Measurements from ENCODE around the gene GAK. TPM values are rescaled to one million over a fixed set of nuclear protein-coding genes. Genes with fewer than 3 reads are reported as not detected.
"Not testable (repeated sequence)": the region's sequence is repeated elsewhere in the genome, so short reads cannot be mapped to it uniquely, and the experiment has no call there.

GAK gene
- total RNA-seq, 1 experiment from 2014 or later = 92.8 TPM

DNA sequence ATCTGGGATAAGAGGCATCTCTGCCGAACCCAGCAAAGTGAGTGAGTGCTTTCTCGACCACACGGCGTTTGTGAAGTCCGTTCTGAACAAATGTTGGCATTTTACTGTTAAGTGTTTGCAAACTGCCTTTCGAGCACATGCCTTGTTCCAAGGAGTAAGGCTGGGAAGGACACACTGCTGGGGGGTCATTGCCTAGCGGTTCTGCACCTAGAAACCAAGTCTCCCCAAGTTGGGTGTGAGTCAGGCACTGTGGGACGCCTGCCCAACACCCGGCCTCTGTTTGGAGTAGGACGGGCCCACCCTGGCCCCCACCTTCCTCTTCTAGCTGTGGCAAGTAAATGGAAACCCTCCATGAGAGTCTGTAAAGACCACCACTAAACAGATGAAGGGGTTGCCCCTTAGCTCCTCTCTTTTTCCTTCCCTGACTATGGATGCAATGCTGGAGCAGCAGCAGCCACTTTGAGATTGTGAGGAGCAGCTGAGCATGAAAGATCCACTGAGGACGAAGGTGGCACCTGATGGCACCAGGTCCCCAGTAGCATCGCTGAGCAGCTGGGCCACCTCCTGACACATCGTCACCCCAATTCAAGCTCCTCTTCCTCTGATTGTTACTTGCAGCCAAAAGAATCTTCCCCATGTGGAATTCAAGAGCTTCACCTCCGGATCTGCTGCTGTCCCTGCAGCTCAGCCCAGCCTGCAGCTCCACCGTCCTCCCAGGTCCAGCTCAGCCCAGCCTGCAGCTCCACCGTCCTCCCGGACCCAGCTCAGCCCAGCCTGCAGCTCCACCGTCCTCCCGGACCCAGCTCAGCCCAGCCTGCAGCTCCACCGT is 112.5 kb downstream of the GAK start:
- DNase-seq (ENCODE audit: low read depth) = no peak

DNA sequence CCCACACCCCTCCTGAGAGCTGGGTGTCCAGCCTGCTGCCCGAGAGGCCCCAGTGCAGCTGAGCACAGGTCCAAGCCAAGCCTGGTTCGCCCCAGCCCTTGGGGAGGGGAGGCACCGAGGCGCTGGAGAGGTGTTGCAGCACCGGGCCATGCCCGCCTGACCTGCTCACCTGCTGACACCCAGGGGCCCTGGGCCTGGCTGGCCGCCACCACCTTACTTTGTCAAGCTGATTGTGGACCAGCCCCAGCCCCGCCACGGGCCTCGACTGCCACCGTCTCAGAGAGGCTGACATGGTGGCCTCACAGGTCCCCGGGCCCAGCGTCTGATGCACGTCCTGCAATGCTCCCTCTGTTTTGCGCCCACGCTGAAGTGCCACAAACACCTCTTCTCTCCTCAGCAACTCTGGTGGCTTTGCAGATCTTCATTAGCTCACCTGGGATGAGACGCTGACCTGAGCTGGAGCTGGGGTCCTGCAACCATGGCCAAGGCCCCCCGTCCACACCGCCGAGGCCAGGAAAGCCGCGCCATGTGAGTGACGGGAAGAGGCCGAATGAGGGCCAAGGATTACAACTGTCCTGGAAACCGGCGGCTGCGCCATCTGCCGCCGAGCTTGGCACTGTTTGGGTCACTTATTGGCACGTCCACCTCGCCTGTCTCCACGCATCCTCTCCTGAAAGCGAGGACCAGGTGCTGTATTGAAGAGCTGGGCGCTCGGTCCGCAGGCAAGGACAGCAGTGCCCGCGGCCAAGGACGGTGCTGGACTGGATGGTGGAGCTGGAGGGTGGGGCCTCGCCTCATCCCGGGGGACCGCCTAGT is 113.8 kb downstream of the GAK start:
- no peak for DNase-seq (ENCODE audit: low read depth)

DNA sequence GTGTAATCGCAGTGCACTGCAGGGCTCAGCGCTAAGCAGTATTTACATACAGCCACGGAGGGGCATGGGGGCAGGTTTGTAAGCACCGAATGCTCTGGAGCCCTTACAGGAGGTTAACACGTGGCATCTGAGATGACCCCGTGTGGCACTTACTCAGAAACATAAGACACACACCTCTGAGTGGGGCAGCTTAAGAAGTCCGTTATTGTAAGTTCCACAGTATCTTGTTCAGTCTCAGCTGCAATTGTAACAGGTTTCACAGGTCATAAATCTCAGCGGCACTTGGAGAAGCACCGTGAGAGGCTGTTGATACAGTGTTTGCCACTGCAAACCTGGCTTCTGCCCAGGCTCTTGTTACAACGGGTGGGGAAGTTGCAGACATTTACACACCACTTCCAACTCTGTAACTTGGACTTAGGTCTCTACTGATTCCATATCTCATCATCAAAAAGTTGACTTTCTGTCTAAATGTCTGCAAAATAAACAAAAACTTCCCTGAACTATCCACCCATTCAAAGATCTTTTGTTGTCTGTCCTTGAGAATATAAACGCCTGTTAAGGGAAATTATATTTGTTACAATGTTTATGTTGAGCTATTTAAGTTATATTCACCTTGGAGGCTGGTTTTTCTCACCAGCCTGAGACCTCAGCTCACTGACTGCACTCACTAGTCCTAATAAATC is 116.5 kb downstream of the GAK start:
- no peak for DNase-seq (ENCODE audit: low read depth)

DNA sequence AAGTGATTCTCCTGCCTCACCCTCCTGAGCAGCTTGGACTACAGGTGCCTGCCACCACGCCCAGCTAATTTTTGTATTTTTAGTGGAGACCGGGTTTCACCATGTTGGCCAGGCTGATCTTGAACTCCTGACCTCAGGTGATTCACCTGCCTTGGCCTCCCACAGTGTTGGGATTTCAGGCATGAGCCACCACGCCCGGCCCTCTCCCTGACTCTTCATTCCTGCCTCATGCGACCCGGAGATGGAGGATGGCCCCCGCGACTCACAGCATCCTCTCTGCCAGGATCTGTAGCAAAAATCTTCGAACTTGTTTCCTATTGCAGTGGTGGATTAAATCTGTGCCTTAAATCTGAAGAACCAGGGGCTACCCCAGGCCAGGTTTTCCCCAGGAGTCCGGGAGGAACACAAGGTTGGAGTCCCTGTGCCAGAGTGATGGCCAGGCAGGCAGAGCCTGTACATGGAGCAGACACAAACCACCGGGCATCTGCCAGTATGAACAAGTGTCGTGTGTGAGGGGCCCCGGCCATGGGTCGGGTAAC is 117.7 kb downstream of the GAK start:
- DNase-seq (ENCODE audit: low read depth) = no peak

DNA sequence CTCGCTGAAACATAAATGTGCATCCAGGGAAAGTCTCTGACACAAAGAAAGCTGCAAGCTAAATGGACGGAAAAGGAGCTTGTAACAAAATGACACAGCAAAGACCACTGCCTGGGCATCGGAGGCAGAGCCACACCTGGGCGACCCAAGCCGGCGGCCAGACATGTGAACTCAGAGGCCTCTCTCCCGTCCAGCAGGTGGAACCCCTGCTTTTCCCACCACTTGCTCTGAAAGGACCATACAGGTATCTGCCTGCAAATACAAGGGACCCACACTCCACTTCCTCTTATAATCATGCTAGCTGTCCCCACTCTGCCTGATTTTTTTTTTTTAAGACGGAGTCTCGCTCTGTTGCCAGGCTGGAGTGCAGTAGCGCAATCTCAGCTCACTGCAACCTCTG is 118.2 kb downstream of the GAK start:
- DNase-seq (ENCODE audit: low read depth) = no peak

DNA sequence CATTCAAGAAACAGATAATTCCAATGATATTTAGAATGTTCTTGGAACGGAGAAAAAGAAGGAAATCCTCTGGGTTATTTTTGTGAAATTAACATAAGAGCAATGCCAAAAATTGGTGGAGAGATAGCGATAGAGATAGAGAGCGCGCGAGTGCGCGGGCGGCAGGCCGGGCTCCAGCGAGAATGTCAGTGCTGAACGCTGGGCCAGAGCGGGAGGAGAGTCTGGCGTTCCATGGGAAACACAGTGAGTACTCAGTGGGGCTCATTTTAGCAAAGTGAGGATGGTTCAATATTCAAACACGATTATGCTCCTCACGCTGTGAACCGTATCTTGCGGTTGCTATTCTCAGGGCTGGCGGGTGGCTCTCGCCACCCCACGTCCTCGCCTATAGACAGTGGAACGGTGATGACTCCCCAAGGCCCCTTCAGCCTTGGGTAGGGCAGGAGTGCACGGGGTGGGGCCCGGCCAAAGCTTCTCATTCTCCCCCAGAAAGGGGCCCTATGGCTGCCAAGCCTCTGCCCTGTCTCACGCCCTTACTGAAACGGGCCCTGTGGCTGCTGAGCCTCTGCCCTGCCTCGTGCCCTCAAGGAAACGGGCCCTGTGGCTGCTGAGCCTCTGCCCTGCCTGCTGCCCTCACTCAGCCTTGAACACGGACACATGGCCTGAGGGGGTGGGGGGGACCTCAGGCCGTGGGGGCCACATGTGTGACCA is 123.1 kb downstream of the GAK start:
- no peak for DNase-seq (ENCODE audit: low read depth)

DNA sequence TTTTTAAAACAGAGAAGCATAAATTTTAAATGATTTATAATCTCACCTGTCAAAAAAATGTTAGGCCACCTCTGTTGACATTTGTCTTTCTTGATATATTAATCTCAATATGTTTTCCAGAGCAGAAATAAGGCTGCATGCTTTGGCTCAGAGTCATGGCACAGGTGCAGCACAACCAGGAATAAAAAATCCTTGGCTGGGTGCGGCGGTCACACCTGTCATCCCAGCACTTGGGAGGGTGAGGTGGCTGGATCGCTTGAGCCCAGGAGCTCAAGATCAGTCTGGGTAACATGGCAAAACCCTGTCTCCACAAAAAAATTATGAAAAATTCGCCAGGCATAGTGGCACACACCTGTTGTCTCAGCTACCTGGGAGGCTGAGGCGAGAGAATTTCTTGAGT is 124.3 kb downstream of the GAK start:
- DNase-seq (ENCODE audit: low read depth) = no peak

DNA sequence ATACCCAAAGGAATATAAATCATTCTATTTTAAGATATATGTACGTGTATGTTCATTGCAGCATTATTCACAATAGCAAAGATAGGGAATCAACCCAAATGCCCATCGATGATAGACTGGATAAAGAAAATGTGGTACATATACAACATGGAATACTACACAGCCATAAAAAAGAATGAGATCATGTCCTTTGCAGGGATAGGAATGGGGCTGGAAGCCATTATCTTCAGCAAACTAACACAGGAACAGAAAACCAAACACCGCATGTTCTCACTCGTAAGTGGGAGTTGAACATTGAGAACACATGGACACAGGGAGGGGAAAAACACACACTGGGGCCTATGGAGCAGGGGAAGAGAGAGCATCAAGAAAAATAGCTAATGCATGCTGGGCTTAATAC is 125.1 kb downstream of the GAK start:
- DNase-seq (ENCODE audit: low read depth) = not testable (repeated sequence)

DNA sequence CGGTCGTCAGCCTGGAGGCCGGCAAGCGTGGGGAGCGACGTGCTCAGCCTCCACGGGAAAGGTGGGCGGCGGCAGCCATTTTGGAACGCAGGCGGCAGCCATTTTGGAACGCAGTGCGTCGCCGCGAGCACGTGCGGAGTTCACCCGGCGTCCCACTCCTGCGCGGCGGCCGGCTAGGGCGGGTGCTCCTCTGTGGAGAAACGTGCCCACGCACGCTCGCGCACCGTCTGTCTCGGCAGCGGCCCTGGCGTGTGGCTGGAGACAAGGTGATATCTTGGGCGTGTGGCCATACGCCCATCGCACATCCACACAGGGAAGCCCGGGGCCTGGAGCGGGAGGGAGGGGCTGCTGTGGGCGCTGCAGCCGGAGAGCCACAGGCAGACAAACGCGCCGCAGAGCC is 127.3 kb downstream of the GAK start:
- DNase-seq (ENCODE audit: low read depth) = no peak

DNA sequence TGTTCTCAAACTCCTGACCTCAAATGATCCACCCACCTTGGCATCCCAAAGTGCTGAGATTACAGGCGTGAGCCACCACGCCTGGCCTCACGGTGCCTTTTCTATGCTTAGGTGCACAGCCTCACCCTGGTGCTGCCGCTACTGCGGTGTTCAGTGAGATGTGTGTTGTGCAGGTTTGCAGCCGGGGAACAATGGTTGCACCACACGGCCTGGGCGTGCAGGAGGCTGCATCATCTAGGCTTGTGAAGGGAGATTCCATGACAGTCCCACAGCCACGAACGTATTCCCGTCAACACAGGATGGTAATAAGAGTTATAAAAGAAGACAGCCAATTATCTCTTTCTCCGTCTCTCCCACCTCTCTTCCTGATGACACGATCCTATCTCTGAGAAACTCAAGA is 128.2 kb downstream of the GAK start:
- no peak for DNase-seq (ENCODE audit: low read depth)

DNA sequence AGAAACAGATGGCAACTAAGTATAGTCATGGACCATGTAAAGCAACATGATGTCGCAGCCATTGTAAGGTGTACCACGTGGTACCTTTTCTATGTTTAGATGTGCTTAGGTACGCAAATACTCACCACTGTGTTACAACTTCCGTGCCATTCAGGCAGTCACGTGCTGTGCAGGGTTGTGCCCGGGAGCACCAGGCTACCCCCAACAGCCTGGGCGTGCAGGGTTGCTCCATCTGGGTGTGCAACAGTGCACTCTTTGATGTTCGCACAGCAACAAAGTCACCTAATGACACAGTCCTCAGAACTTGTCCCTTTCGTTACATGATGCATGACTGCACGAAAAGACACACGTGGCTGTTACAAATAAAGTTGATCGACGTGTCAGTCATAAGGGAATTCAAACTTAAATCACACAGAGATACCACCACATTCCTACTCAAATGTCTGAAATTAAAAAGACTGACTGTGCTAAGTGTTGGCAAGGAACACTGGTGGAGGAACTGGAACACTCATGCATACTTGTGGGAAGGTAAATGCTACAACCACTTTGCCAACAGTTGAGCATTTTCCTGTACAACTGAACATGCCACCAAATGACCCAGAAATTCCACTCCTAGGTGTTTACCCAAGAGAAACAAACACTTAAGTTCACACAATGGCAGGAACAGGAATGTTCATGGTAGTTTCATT is 130.5 kb downstream of the GAK start:
- DNase-seq (ENCODE audit: low read depth) = no peak

Other genes starting within 250 kb of the GAK start
- 0.17 TPM in 1 of 2 replicates, not detected in the other for gene SLC49A3, start 243.2 kb downstream of the GAK start, total RNA-seq (2014; rRNA removed)
- 66.3 and 69.6 TPM in 2 replicates for gene PCGF3, start 226.5 kb downstream of the GAK start, total RNA-seq (2014; rRNA removed)
- not detected in 2 replicates for gene CPLX1, start 106.2 kb downstream of the GAK start, total RNA-seq (2014; rRNA removed)
- gene TMEM175, start 144 bp upstream of the GAK start, total RNA-seq (2014; rRNA removed) = 27.6 and 30.1 TPM in 2 replicates
- 15.8 and 20.6 TPM in 2 replicates for gene DGKQ, start 41.3 kb upstream of the GAK start, total RNA-seq (2014; rRNA removed)
- 15.8 and 16.8 TPM in 2 replicates for gene IDUA, start 54.7 kb upstream of the GAK start, total RNA-seq (2014; rRNA removed)
- gene SLC26A1, start 61.1 kb upstream of the GAK start, total RNA-seq (2014; rRNA removed) = not detected in 2 replicates
- gene FGFRL1, start 79.3 kb upstream of the GAK start, total RNA-seq (2014; rRNA removed) = 16.4 and 17.8 TPM in 2 replicates
- gene RNF212, start 181.2 kb upstream of the GAK start, total RNA-seq (2014; rRNA removed) = not detected in 2 replicates
- gene SPON2, start 240.3 kb upstream of the GAK start, total RNA-seq (2014; rRNA removed) = 0.58 and 1.1 TPM in 2 replicates